ENCODE measurements around the gene CLSTN2.

The CLSTN2 gene

GRCh38 chr3:140085001-140085400 is 150.0 kb downstream of the CLSTN2 start:
- no peak for TF ChIP-seq CTCF (IDR thresholded peaks at IDR 0.05; ENCODE audit: low read depth, low read length)
- DNase-seq (ENCODE audit: extremely low read depth, low read depth) = no peak

GRCh38 chr3:140086642-140087041 is 151.7 kb downstream of the CLSTN2 start:
- no peak for DNase-seq (ENCODE audit: extremely low read depth, low read depth)
- no peak for TF ChIP-seq CTCF (IDR thresholded peaks at IDR 0.05; ENCODE audit: low read depth, low read length)

- no peak for TF ChIP-seq CTCF (IDR thresholded peaks at IDR 0.05; ENCODE audit: low read depth, low read length)
- DNase-seq (ENCODE audit: extremely low read depth, low read depth) = no peak
Observed at GRCh38 chr3:140088058-140088457, 153.1 kb downstream of the CLSTN2 start.

GRCh38 chr3:140088513-140088912 is 153.5 kb downstream of the CLSTN2 start:
- TF ChIP-seq CTCF (IDR thresholded peaks at IDR 0.05; ENCODE audit: low read depth, low read length) = no peak
- no peak for DNase-seq (ENCODE audit: extremely low read depth, low read depth)

- TF ChIP-seq CTCF (IDR thresholded peaks at IDR 0.05; ENCODE audit: low read depth, low read length) = no peak
Observed at GRCh38 chr3:140089403-140090072, 154.6 kb downstream of the CLSTN2 start.

GRCh38 chr3:140091143-140091542 is 156.2 kb downstream of the CLSTN2 start:
- no peak for TF ChIP-seq CTCF (IDR thresholded peaks at IDR 0.05; ENCODE audit: low read depth, low read length)
- DNase-seq (ENCODE audit: extremely low read depth, low read depth) = no peak

More at GRCh38 chr3:140089403-140090072, 154.6 kb downstream of the CLSTN2 start:
- no peak for DNase-seq (ENCODE audit: extremely low read depth, low read depth)

GRCh38 chr3:140092848-140093536 is 158.0 kb downstream of the CLSTN2 start:
- TF ChIP-seq CTCF (IDR thresholded peaks at IDR 0.05; ENCODE audit: low read depth, low read length) = no peak; the same call in 1 of the 2 replicates
- no peak for DNase-seq (ENCODE audit: extremely low read depth, low read depth)
